Astrocyte of the spinal cord (primary cell): ENCODE measurements around the gene MCM10.
"Not testable (repeated sequence)": the region's sequence is repeated elsewhere in the genome, so short reads cannot be mapped to it uniquely, and the experiment has no call there.

Source experiments
- DNase-seq: peaks from one replicate; pipeline ENCODE4 v3.0.0; 2011; ENCODE audit warnings: low read depth, low spot score
- H3K4me3 ChIP-seq: 2 replicates; pipeline ENCODE4 v1.5.1; 2011; ENCODE audit warnings: low read depth, mild to moderate bottlenecking, low read length, moderate library complexity
- in situ Hi-C: cut with HindIII; loops from 2 replicates; pipeline ENCODE4 v1.10.0; 2017; ENCODE audit warnings: low sequenced_read_pairs
- TF ChIP-seq, protein P1 (sequence below): IDR thresholded peaks from 2 replicates; pipeline ENCODE4 v1.5.1; 2012; ENCODE audit warnings: low read depth, mild to moderate bottlenecking, low read length, inconsistent platforms

MCM10 gene

DNA sequence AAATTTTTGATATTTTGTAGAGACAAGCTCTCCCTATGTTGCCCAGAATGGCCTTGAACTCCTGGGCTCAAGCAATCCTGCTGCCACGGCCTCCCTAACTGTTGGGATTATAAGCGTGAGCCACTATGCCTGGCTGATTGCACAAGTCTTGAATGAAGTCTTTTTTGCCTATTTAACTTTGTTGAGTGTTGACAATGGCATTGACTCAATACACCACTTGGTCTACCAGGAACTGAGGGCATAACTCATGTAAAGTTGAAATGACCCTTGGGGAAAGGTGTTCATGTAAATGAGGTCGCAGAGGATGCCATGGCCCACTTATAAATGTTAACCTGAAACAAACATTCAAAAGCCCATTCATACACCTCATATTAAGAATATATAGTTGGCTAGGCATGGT, 80.3 kb downstream of the MCM10 start:
- TF ChIP-seq, protein P1, sequence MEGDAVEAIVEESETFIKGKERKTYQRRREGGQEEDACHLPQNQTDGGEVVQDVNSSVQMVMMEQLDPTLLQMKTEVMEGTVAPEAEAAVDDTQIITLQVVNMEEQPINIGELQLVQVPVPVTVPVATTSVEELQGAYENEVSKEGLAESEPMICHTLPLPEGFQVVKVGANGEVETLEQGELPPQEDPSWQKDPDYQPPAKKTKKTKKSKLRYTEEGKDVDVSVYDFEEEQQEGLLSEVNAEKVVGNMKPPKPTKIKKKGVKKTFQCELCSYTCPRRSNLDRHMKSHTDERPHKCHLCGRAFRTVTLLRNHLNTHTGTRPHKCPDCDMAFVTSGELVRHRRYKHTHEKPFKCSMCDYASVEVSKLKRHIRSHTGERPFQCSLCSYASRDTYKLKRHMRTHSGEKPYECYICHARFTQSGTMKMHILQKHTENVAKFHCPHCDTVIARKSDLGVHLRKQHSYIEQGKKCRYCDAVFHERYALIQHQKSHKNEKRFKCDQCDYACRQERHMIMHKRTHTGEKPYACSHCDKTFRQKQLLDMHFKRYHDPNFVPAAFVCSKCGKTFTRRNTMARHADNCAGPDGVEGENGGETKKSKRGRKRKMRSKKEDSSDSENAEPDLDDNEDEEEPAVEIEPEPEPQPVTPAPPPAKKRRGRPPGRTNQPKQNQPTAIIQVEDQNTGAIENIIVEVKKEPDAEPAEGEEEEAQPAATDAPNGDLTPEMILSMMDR: no peak
- no peak for DNase-seq
- H3K4me3 ChIP-seq: no peak overlapping the region
- in situ Hi-C loops: no loop called here

DNA sequence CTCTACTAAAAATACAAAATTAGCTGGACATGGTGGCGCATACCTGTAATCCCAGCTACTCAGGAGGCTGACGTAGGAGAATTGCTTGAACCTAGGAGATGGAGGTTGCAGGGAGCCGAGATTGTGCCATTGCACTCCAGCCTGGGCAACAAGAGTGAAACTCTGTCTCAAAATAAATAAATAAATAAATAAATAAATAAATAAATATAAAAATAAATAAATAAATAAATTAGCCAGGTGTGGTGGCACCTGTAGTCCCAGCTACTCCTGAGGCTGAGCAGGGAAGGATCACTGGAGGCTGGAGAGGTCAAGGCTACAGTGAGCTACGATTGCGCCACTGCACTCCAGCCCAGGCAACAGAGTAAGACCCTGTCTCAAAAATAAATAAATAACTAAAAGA, 80.9 kb downstream of the MCM10 start:
- H3K4me3 ChIP-seq, in situ Hi-C loops, DNase-seq: not testable (repeated sequence)

DNA sequence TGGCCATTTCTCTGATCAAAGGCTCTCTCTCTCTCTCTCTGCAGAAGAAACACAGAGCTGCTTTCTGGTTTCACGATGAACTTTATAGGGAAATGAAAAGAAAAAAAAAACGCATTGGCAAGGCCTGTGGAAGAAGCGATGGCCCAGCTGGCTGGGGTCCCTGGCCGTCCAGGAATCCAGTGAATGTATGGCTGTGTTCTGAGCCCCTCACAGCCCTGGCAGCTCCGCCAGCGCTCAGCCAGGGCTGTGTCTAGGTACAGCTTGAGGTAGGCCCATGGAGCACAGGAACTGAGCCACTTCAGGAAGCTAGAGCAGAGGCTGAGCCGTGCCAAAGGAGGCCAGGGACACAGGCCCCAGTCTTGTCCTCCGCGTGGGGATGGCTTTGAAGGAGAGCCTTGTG, 85.9 kb downstream of the MCM10 start:
- TF ChIP-seq, protein P1: no peak
- DNase-seq: no peak
- in situ Hi-C loops: no loop called here
- H3K4me3 ChIP-seq: no peak overlapping the region

- in situ Hi-C loops: no loop called here
- H3K4me3 ChIP-seq: no peak overlapping the region
- TF ChIP-seq, protein P1: no peak
- DNase-seq: no peak
Observed at GRCh38 chr10:13247784-13248183, 86.4 kb downstream of the MCM10 start.

GRCh38 chr10:13253726-13254125, 92.4 kb downstream of the MCM10 start:
- in situ Hi-C loops: no loop called here
- no peak overlapping the region for H3K4me3 ChIP-seq
- TF ChIP-seq, protein P1: no peak
- no peak for DNase-seq

- no peak for DNase-seq
- in situ Hi-C loops: no loop called here
- H3K4me3 ChIP-seq: no peak overlapping the region
- TF ChIP-seq, protein P1: no peak
Observed at GRCh38 chr10:13256627-13257026, 95.3 kb downstream of the MCM10 start.

- H3K4me3 ChIP-seq: no peak overlapping the region
- no peak for DNase-seq
- in situ Hi-C loops: no loop called here
- TF ChIP-seq, protein P1: no peak
Observed at GRCh38 chr10:13257621-13258140, 96.3 kb downstream of the MCM10 start.
